ENCODE measurements around the gene TBC1D26.
"Not testable (repeated sequence)": the region's sequence is repeated elsewhere in the genome, so short reads cannot be mapped to it uniquely, and the experiment has no call there.

Gene TBC1D26

DNA sequence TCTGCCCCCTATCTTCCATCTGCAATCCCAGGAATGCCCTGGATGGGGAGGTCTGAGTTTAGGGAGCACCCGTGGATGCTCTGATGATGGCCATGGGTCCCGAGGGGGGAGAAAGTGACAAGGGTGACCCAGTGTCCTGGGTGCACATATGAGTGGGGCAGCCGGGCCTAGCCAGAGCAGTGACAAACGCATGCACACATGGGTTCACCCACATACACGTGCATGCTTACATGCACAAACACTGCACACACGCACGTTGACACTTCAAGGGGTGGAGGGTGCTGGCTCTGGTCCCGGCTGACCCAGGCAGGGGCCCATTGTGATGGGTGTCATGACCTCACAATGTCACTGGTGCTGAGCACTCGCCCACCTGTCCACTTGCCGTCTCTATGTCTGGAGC, at the start of gene TBC1D26:
TSS of gene TBC1D26 (plus strand) at position 384 of the 400 bp plus-strand sequence. CDS start 3,066 bp downstream, outside the sequence.
- not testable (repeated sequence) for DNase-seq (ENCODE audit: low spot score)

DNA sequence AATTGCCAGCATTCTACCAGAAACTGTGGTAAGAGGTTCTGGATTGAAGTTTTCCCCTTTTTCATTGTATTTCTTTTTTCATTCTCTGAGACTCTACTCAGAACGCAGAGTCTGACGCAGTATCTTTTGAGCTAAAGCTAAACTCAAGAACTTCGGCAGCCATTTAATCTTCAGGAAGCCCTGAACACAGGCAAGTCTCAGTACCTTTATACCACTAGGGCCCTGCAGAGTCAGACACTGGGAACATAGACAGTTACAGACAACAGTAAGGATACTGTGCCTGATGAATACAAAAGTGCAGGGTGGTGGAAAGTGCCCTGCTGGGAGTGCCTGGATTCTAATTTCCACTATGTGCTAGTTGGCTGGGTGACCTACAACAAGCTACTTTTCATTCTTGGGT, 48.9 kb upstream of the TBC1D26 start:
- not testable (repeated sequence) for DNase-seq (ENCODE audit: low spot score)

DNA sequence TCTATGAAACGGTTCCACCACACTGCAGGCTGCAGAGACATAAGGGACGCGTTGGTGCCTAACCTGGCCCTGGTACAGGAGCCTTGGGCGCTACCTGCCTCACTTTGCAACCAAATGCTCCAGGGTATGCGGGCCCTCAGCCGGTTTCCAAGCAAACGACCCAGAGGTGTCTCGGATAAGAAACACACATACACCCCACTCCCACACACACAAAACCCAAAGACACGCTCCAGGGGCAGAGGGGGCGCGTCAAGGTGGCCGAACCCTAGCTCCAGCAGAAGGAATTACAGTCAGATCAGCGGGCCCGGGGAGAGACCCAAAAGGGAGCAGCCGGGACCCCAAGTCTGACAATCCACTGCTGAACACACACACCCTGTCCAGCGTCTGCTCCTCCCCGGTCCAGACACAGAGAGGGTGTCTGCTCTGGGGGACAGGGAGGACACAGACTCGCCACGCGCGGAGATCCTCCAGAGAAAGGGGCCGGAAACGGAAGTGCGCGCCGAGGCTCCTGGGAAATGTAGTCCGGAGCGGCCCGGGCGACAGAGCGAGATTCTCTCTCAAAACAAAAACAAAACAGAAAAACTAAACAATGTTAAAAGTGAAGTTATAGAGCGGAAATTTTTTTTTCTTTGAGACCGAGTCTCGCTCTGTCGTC, 48.1 kb upstream of the TBC1D26 start, which contains the start of gene TRIM16:
TSS of gene TRIM16 (minus strand) at position 488 of the 655 bp plus-strand sequence. CDS start 32,702 bp downstream, outside the sequence.
- peak; percentile 19 for DNase-seq (ENCODE audit: low spot score)

DNA sequence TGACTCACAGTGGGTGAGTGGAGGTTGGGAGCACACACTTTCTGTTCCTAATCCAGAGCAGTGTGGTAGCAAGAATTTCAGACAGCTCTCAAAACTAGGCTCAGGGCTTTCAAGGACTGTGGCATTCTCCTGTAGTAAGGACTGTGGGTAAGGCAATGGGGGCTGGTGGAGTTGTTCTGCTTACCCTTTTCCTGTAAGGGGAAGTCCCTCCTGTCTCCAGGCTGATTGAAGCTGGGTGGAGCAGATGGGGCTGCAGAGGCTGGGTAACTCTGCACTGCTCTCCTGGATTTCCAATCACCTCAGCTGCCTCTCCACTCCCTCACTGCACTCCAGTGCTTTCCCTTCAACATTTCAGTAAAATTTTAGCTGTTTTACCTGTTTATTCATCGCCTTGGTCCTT, 44.6 kb upstream of the TBC1D26 start:
- not testable (repeated sequence) for DNase-seq (ENCODE audit: low spot score)

DNA sequence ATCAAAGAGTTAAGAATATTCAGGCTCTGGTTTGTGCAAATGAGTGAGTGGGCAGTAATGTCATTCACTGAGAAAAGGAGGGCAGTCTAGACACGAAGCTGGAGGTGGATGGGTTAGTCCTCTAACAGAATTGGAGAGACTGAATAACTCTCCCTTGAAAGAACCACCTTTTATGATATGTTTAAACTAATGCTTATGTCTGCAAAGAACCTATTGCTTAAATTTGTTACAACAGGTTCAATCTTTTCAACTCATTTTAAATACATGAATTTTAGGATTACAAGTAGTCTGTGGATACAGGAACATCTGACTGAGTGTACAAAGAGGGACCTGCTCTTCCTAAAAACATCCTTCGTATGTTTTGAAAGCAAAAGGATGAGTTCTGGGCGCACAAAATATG, 33.1 kb upstream of the TBC1D26 start:
- not testable (repeated sequence) for DNase-seq (ENCODE audit: low spot score)

DNA sequence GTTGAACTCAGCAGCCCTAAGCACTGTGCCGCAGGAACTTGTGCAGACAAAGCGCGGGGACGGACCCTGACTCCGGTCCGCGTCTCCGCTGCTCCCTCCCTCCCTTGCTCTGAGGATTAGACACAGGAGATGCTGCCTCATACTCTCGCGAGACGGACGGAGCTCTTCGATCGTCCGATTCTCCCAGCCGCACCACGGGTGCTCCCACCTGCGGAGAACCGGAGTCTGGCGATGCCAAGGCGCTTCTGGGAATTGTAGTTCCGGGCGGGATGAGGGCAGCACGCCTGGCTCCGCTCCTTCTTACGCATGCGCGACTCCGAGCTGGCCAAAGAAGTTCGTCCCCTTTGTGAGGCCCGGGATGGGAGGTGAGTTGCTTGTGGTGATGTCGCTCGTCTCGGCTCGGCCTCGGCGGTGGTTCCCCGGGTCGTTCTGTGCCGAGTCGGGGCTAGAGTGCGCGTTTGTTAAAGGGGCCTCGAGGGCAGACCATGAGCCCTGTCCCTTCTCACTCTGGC, 32.6 kb upstream of the TBC1D26 start, which contains the start of gene ZNF286A:
TSS of gene ZNF286A (plus strand) at position 340 of the 512 bp plus-strand sequence. CDS start 578 bp downstream, outside the sequence.
- DNase-seq (ENCODE audit: low spot score), result peak; percentile 87

DNA sequence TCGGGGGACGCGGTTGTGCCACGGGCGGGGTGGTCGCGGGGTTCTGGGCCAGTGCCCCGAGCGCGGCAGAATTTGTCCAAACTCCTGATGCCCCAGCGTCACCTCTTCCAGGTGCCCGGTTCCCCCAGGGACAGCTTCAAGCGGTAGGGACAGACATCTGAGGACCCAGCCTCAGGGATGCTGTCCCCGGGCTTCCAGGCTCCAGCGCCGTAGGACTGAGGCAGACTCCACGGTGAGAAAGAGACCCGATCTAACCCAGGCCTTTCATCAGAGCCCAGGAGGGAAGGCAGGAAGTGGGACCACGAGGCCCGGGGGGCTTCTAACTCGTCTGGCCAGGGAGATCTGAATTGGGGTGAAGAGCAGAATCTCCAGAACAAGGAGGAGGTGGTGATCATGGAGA, 32.1 kb upstream of the TBC1D26 start:
- not testable (repeated sequence) for DNase-seq (ENCODE audit: low spot score)

DNA sequence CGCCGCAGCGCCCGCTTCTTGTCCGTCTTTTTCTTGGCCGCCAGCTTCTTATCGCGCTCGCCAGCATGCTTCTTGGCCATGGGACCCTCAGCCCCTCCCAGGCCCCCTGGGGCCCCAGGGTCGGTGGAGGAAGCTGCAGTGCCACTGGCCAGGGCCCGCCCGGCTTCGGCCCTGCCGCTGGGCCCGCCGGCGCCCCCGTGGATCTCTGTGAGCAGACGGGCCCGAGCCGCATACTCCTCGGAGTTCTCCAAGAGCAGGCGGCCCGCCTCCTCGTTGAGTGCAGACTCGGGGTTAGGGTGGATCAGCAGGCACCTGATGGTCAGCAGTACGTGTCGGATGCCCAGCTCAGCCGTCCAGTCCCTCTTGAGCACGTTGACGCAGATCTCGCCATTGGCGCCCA, 27.8 kb upstream of the TBC1D26 start:
- not testable (repeated sequence) for DNase-seq (ENCODE audit: low spot score)

DNA sequence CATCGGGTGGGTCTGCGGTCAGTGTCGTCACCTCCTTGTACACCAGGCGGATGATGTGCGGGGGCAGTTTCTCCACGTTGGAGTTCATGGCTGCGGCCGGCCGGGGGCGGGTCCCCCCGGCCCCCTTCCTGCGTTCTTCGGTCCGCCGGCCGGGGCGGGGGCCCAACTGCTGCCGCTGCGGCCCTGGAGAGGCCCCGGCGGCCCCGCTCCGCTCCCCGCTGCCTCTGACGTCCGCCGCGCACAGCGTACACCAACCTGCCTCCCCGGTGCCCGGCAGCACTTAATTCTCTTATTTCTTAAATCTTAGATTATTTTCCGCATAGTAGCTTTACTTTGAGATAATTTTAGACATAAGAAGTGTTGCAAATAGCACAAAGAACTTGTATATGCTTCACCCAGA, 27.3 kb upstream of the TBC1D26 start:
- not testable (repeated sequence) for DNase-seq (ENCODE audit: low spot score)

DNA sequence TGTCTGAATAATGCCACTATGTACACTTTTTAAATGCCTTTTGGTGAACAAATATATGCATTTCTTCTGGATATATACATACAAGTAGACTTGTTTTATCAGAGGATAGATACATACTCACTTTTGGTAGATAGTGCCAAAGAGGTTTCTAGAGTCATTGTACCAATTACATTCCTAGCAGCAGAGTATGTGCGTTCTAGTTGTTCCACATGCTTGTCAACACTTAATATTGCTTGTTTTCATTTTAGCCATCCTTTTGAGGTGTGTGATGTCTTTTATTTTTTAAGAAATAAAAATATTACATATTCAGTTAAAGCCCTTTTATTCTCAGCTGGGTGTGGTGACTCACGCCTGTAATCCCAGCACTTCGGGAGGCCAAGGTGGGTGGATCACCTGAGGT, 23.2 kb upstream of the TBC1D26 start:
- DNase-seq (ENCODE audit: low spot score), result not testable (repeated sequence)

DNA sequence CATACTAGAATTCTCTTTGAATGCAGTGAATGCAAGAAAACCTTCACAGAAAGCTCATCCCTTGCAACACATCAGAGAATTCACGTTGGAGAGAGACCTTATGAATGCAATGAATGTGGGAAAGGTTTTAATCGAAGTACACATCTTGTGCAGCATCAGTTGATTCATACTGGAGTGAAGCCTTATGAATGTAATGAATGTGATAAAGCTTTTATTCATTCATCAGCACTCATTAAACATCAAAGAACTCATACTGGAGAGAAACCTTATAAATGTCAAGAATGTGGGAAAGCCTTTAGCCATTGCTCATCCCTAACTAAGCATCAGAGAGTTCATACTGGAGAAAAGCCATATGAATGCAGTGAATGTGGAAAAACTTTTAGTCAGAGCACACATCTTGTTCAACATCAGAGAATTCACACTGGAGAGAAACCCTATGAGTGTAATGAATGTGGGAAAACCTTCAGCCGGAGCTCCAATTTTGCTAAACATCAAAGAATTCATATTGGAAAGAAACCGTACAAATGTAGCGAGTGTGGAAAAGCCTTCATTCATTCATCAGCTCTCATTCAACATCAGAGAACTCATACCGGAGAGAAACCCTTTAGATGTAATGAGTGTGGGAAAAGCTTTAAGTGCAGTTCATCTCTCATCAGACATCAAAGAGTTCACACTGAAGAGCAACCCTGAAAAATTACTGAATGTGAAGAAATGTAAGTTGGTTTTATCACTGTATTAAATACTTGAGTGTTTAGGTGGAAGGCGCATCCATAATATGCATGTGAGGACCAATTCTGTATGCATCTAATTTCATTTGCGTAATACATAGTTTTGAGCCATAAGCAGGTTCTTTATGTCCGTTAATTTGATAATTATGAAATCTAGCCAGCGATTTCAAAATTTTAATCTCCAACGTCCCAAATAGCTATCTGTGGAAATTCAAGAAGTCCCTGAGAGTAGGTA, 15.2 kb upstream of the TBC1D26 start:
- not testable (repeated sequence) for DNase-seq (ENCODE audit: low spot score)

DNA sequence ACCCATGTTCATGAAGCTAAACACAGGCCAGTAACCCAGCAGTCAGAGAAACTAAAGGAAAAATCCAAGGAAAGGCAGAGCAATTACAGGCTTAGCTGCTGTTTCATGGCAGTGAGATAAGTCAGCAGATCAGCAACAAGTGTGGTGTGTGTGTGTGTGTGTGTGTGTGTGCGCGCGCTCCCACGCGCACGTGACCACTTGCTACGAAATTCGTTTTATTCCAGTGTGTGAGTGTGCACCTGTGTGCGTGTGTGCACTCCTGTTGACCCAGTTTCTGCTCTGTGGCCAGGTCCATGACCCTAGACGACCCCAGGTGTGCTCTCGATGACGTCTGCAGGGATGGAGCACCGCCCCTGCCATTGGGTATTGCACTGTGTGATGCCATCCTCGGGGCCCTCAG, 1.5 kb upstream of the TBC1D26 start:
- not testable (repeated sequence) for DNase-seq (ENCODE audit: low spot score)

DNA sequence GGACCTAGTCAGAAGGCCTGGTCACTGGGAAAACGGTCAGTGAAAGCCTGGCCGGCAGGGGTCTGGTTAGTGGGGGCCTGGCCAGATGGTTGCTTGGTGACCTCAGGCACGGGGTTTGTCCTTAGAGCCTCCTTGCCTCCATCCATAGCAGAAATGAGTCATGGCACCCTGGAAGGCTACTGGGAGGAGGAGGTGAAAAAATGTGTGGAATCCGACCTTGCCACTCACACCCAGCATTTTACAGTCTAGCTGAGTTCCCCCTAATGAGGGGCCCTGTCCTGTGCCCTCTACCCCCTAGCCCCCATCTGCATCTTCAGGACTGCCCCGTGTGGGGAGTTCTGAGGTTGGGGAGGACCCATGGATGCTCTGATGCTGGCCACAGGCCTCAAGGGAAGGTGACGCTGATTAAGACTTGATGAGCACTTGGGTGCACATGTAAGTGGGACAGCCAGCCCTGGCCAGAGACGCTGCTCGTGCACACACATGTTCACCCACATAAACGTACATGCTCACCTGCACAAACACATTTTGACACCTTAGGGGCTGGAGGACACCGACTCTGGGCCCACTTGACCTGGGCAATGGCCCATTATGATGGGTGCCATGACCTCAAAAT, 1.2 kb downstream of the TBC1D26 start:
- not testable (repeated sequence) for DNase-seq (ENCODE audit: low spot score)

DNA sequence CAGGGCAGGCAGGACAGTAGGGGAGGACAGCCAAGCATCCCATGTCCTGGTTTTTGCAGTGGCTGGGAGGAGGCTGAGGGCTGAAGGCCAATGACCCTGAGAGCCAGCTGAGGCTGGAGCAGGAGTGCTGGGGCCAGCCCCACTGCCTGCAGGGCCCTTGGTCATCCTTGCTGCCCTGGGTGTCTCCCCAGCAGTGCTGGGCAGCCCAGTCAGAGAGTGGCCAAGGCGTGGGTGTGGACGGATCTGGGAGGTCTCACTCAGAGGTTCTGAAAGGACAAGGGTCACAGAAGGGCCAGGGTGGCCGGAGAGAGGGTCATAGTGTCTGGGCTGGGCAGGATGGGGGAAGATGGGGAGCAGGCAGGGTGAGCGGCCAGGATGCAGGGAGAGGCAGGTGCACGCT, 4.5 kb downstream of the TBC1D26 start:
- not testable (repeated sequence) for DNase-seq (ENCODE audit: low spot score)

DNA sequence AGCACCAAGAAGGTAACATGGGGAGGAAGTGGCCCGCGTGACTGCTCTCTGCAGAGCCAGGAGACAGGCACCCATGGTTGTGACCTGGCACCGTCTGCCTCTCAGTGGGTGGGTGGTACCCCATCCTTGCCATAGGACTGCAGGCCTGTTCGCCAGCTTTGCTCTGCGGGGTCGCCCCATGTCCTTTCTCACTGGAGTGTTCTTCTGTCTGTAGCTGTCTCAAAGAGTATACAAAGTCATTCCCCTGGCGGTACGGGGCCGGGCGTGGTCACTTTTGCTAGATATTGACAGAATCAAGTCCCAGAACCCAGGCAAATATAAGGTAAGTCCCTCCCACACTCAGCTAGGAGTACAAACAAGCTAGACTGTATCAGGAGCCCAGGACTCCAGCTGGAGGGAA, 6.0 kb downstream of the TBC1D26 start:
- no peak for DNase-seq (ENCODE audit: low spot score)

DNA sequence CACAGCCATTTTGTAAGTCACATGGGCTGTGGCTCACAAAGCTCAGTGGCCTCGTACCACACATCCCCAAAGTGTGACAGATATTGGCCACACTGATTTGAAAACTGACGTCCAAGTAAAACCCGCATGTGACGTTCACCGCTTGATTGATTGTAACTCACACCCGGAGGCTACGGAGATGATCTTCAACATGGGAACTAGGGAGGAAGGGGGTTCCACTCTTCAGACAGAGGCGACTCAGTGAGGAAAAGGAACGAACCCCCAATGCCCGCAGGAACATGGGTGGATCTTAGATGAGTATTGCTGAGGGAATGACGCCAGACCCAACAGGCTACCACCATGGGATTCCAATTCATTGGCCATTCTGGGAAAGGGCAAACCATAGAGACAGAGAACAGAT, 7.2 kb downstream of the TBC1D26 start:
- DNase-seq (ENCODE audit: low spot score), result not testable (repeated sequence)

DNA sequence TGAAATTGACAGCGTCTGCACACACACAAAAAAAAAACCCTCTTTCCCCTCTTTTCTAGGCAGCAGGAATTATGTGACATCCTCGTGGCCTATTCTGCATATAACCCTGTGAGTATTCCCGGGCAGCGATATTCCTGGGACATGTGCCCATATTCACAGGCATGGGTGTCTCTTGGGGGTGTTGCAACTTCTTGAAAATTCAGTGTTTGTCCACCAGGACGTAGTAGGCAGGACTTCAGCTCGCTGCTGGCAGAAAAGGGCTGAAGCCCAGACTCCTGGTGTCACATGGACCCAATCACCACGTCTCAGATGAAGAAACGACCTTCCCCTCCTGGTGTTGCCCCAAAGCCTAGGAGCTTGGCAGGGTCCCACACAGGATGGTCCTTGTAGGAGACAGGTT, 8.0 kb downstream of the TBC1D26 start:
- DNase-seq (ENCODE audit: low spot score), result not testable (repeated sequence)

DNA sequence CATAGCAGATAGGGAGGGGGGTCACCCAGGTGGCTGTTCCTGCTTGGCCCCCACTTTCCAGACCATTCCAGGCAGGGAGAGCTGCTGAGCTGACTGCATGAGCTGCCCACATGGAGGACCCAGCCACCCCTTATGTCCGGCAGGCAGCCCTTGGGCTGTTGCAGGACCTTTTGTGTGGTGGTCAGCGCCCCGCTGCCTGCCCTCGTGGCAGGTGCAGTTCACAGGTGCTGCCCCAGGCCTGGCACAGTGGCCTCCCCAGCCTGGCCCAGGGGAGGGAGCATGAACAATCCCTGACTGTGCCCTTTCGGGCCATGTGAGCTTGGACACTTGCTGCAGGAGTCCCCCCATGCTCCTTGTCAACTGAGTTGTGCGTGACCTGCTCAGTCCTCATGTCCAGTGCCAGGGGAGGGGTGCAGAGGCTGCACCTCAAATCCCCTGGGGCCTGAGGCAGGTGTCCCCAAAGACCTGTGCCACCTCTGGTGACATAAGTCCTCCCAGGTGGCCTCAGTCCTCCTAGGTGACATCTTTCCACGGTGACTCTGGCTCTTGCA, 8.6 kb downstream of the TBC1D26 start:
- no peak for DNase-seq (ENCODE audit: low spot score)

DNA sequence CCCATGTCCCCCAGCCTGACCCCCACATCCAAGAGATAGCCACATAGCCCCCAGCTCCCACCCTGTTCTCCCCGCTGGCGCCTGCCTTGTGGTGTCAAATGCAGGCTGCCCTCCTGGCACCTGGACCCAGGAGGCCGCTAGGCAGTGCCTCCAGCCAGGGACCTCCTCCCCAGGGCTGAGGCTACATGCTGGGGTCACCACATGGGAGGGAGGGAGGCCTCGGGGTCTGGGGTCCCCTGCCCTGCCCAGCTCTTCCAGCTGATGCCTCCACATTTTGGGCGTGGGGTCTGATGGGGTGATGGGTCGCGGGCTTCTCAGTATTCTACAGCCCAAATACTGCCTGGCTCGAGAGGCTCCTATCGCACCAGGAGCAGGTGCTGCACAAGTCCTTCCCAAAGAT, 9.5 kb downstream of the TBC1D26 start:
- no peak for DNase-seq (ENCODE audit: low spot score)

DNA sequence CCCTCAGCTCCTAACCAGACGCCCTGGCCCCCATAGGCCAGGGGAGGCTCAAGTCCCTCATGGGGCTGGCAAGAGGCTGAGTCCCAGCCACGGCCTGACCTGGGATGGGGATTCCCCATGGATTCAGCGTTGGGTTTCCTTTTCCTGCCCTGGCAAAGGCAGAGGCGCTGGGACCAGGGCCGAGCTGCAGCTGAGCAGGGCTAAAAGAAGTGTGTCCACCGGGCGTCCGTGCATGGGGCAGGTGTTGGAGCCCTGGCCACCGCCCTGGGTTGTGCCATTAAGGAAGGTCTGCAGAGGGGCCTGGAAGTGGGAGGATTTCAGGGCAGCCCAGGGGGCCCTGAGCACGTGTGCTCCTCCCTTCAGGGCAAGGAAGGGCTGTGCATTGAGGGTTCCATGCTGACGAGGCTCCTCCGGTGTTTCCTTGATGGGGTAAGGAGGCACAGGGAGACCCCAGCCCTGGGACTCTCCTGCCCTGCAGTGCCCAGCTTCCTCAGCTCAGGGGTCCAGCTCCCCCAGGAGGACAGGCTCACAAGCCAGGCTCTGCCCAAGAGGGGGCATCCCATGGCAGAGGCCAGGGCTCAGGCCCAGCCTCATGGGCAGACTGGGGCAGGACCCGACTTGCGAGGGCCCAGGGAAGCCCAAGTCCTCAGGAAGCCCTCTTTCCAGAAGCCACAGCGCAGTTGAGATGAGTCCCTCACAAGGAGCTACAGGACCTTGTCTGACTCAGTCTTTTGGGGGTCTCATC, 10.1 kb downstream of the TBC1D26 start:
- DNase-seq (ENCODE audit: low spot score), result no peak

DNA sequence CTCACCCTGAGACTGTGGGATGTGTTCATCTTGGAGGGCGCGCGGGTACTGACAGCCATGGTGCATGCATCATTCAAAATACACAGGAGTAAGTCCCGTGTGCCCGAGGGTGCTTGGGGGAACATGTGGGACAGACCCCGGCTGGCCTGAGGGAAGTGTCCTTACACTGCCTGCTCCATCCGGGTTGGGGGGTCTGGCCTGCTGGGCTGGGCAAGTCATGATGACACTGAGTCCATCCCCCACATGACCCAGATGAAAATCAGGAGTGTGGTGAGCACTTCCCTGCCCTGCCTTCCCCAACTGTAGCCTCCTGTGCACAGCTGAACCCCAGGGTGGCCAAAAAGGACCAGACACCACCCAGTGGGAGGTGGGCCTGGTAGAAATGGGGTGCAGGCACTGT, 10.8 kb downstream of the TBC1D26 start:
- no peak for DNase-seq (ENCODE audit: low spot score)
